H9 (cell line): ENCODE measurements around the gene ANK3. TPM values are rescaled to one million over a fixed set of nuclear protein-coding genes. Genes with fewer than 3 reads are reported as not detected.

Experiments
- DNase-seq: peaks from one replicate; pipeline ENCODE4 v3.0.0-alpha.2; 2017
- H2AFZ ChIP-seq: one replicate; pipeline ENCODE4 v1.6.1; 2013; ENCODE audit warnings: mild to moderate bottlenecking, low read length, control low read depth, moderate library complexity
- H2AK5ac ChIP-seq: 2 replicates; pipeline ENCODE4 v1.6.1; 2013; ENCODE audit warnings: low read length, control low read depth, mixed read lengths; ENCODE audit not compliant: insufficient read length
- H2BK120ac ChIP-seq: one replicate; pipeline ENCODE4 v1.6.1; 2013; ENCODE audit warnings: low read depth, mild to moderate bottlenecking, low read length, control low read depth, inconsistent platforms; ENCODE audit not compliant: poor library complexity, severe bottlenecking
- H2BK12ac ChIP-seq: 2 replicates; pipeline ENCODE4 v1.6.1; 2013; ENCODE audit warnings: low read length, control low read depth, mixed read lengths, low read depth; ENCODE audit not compliant: insufficient read length
- H2BK15ac ChIP-seq: 2 replicates; pipeline ENCODE4 v1.6.1; 2013; ENCODE audit warnings: low read depth, low read length, control low read depth
- H2BK20ac ChIP-seq: one replicate; pipeline ENCODE4 v1.6.1; 2013; ENCODE audit warnings: low read depth, mild to moderate bottlenecking, low read length, control low read depth, inconsistent platforms; ENCODE audit not compliant: poor library complexity, severe bottlenecking
- H2BK5ac ChIP-seq: 2 replicates; pipeline ENCODE4 v1.6.1; 2013; ENCODE audit warnings: low read length, control low read depth, mixed read lengths; ENCODE audit not compliant: insufficient read length
- H3K14ac ChIP-seq: 2 replicates; pipeline ENCODE4 v1.6.1; 2013; ENCODE audit warnings: low read length, control low read depth; ENCODE audit not compliant: insufficient read depth
- H3K18ac ChIP-seq: 2 replicates; pipeline ENCODE4 v1.6.1; 2013; ENCODE audit warnings: low read depth, mild to moderate bottlenecking, mixed read lengths, low read length, control low read depth; ENCODE audit not compliant: insufficient read length
- H3K23ac ChIP-seq: 2 replicates; pipeline ENCODE4 v1.6.1; 2013; ENCODE audit warnings: low read length, control low read depth, mixed read lengths, low read depth; ENCODE audit not compliant: insufficient read length
- H3K23me2 ChIP-seq: 2 replicates; pipeline ENCODE4 v1.6.1; 2013; ENCODE audit warnings: low read depth, mild to moderate bottlenecking, mixed read lengths, low read length, control low read depth; ENCODE audit not compliant: insufficient read length, poor library complexity, severe bottlenecking
- H3K27ac ChIP-seq: 2 replicates; pipeline ENCODE4 v1.5.1; 2013; ENCODE audit warnings: low read length, control low read depth, mixed read lengths, low read depth; ENCODE audit not compliant: insufficient read length
- H3K27me3 ChIP-seq: 2 replicates; pipeline ENCODE4 v1.6.1; 2013; ENCODE audit warnings: low read length, control low read depth, inconsistent platforms; ENCODE audit not compliant: insufficient read depth
- H3K4ac ChIP-seq: 2 replicates; pipeline ENCODE4 v1.6.1; 2013; ENCODE audit warnings: low read depth, mild to moderate bottlenecking, control low read depth, inconsistent platforms, low read length, moderate library complexity
- H3K4me1 ChIP-seq: 2 replicates; pipeline ENCODE4 v1.6.1; 2013; ENCODE audit warnings: low read length, control low read depth, inconsistent platforms; ENCODE audit not compliant: insufficient read depth
- H3K4me2 ChIP-seq: 2 replicates; pipeline ENCODE4 v1.6.1; 2013; ENCODE audit warnings: low read length, control low read depth, mixed read lengths; ENCODE audit not compliant: insufficient read length, insufficient read depth
- H3K56ac ChIP-seq: 2 replicates; pipeline ENCODE4 v1.6.1; 2013; ENCODE audit warnings: low read depth, mild to moderate bottlenecking, mixed read lengths, low read length, control low read depth; ENCODE audit not compliant: insufficient read length
- H3K79me1 ChIP-seq: 2 replicates; pipeline ENCODE4 v1.6.1; 2013; ENCODE audit warnings: low read depth, mild to moderate bottlenecking, moderate library complexity, low read length, control low read depth, inconsistent platforms; ENCODE audit not compliant: insufficient read depth, poor library complexity, severe bottlenecking
- H3K79me2 ChIP-seq: 2 replicates; pipeline ENCODE4 v1.6.1; 2013; ENCODE audit warnings: low read length, control low read depth, inconsistent platforms; ENCODE audit not compliant: insufficient read depth
- H3K9ac ChIP-seq: 2 replicates; pipeline ENCODE4 v1.6.1; 2013; ENCODE audit warnings: low read length, control low read depth, mixed read lengths; ENCODE audit not compliant: insufficient read length; ENCODE audit errors: extremely low read depth
- H3K9me3 ChIP-seq: one replicate; pipeline ENCODE4 v1.6.1; 2013; ENCODE audit warnings: low read depth, low read length, inconsistent platforms; ENCODE audit not compliant: control insufficient read depth
- H3T11ph ChIP-seq: one replicate; pipeline ENCODE4 v1.6.1; 2013; ENCODE audit warnings: mild to moderate bottlenecking, low read length, control low read depth, inconsistent platforms
- H4K20me1 ChIP-seq: one replicate; pipeline ENCODE4 v1.6.1; 2013; ENCODE audit not compliant: control insufficient read depth, insufficient read length, insufficient read depth
- H4K5ac ChIP-seq: 2 replicates; pipeline ENCODE4 v1.6.1; 2013; ENCODE audit warnings: low read depth, mild to moderate bottlenecking, mixed read lengths, low read length, control low read depth; ENCODE audit not compliant: insufficient read length
- H4K8ac ChIP-seq: replicated peaks from 2 replicates; pipeline ENCODE4 v1.6.1; 2013; ENCODE audit warnings: low read length, control low read depth, mixed read lengths, low read depth; ENCODE audit not compliant: insufficient read length
- H4K91ac ChIP-seq: 2 replicates; pipeline ENCODE4 v1.6.1; 2013; ENCODE audit warnings: low read depth, mild to moderate bottlenecking, moderate library complexity, mixed read lengths, low read length, control low read depth; ENCODE audit not compliant: insufficient read length
- H3K27ac Mint-ChIP-seq, 3 experiments: 2 replicates in 2 of 3; 3 replicates in 1 of 3; pipeline ENCODE4 v1.8.0; 2020 to 2021; ENCODE audit warnings: mixed read lengths in 3 of 3, mild to moderate bottlenecking in 1 of 3, moderate library complexity in 1 of 3
- H3K27me3 Mint-ChIP-seq: 2 replicates; pipeline ENCODE4 v1.8.0; 2021; ENCODE audit warnings: low read depth, mild to moderate bottlenecking, moderate library complexity, mixed read lengths
- H3K36me3 Mint-ChIP-seq, 3 experiments: 2 replicates in 2 of 3; 3 replicates in 1 of 3; pipeline ENCODE4 v1.8.0; 2020 to 2021; ENCODE audit warnings: low read depth in 3 of 3, mixed read lengths in 3 of 3; ENCODE audit not compliant: insufficient read depth in 1 of 3
- H3K4me1 Mint-ChIP-seq, 2 experiments: 2 replicates each; pipeline ENCODE4 v1.8.0; 2020; ENCODE audit warnings: mixed read lengths in 2 of 2
- H3K4me3 Mint-ChIP-seq, 2 experiments: 2 replicates in 1 of 2; 3 replicates in 1 of 2; pipeline ENCODE4 v1.8.0; 2020 to 2021; ENCODE audit warnings: mild to moderate bottlenecking in 2 of 2, mixed read lengths in 2 of 2, moderate library complexity in 1 of 2
- H3K9me3 Mint-ChIP-seq, 2 experiments: 2 replicates in 1 of 2; 3 replicates in 1 of 2; pipeline ENCODE4 v1.8.0; 2020; ENCODE audit warnings: mild to moderate bottlenecking in 2 of 2, mixed read lengths in 2 of 2, moderate library complexity in 1 of 2
- CTCF ChIP-seq: fragments of 200-600 bp; sonication (generic); conservative IDR thresholded peaks from 3 replicates; pipeline ENCODE4 v1.8.0; 2021; ENCODE audit warnings: antibody characterized with exemption, mild to moderate bottlenecking
- WGBS: extraction: QIAGEN DNeasy Blood & Tissue Kit; methylation state at CpG from one replicate; pipeline ENCODE4 v1.1.7; 2013; ENCODE audit warnings: missing lambda C conversion rate, low lambda C conversion rate, mixed read lengths; ENCODE audit not compliant: insufficient read length; ENCODE audit errors: extremely low coverage; 5-methylcytosine and 5-hydroxymethylcytosine counted together
- total RNA-seq: library from RNA; stranded (reverse); gene quantifications from 2 replicates; pipeline ENCODE4 v1.2.1, GENCODE V29; 2021

The ANK3 gene
- total RNA-seq, 1 experiment from 2014 or later = 59.6 TPM

- Histone ChIP-seq H3K9ac (no peak overlapping the region), H4K91ac (no peak overlapping the region), H3K18ac (no peak overlapping the region), H3K27me3 (no peaks in the 10 kb centered on the region), H3K9me3 (no peaks in the 10 kb centered on the region), H2BK20ac (no peak overlapping the region), H2AFZ (no peak overlapping the region), H2BK120ac (no peak overlapping the region), H4K8ac (no peak overlapping the region), H3K79me1 (no peaks in the 10 kb centered on the region), H2BK12ac (no peak overlapping the region), H4K5ac (no peak overlapping the region), H3K23me2 (no peaks in the 10 kb centered on the region), H3K56ac (no peak overlapping the region), H3T11ph (no peak overlapping the region), H3K27ac (no peak overlapping the region), H3K79me2 (no peaks in the 10 kb centered on the region), H3K4me2 (no peak overlapping the region), H2AK5ac (no peak overlapping the region), H3K23ac (no peak overlapping the region), H2BK15ac (no peak overlapping the region), H2BK5ac (no peak overlapping the region), H3K4me1 (no peaks in the 10 kb centered on the region; the same call in 1 of the 2 replicates), H4K20me1 (no peaks in the 10 kb centered on the region), H3K4ac (no peak overlapping the region), H3K14ac (no peak overlapping the region)
- no peaks in the 10 kb centered on the region for H3K36me3 Mint-ChIP-seq
- peaks cover 28 to 45% of the 10 kb centered on the region in 2 experiments for H3K4me1 Mint-ChIP-seq
- DNase-seq = no peak
- no peaks in the 10 kb centered on the region for H3K9me3 Mint-ChIP-seq
- WGBS = no CpG with 5 or more reads among the region's 2 CpGs
- TF ChIP-seq CTCF = no peak
- H3K27ac Mint-ChIP-seq = no peak overlapping the region
- no peaks in the 10 kb centered on the region for H3K27me3 Mint-ChIP-seq
- no peak overlapping the region for H3K4me3 Mint-ChIP-seq
Observed at GRCh38 chr10:60348982-60349381, 40.7 kb downstream of the ANK3 start.
